Keratinocyte (primary cell): ENCODE results near the gene PRDM1. TPM values are rescaled to one million over a fixed set of nuclear protein-coding genes. Genes with fewer than 3 reads are reported as not detected.

Experiments
- DNase-seq: peaks from one replicate; pipeline ENCODE4 v3.0.0-alpha.2; 2011; ENCODE audit warnings: low read depth, missing footprints, low spot score
- FAIRE-seq: peaks from 2 replicates; lab custom pipeline; 2011; peaks lifted over from hg19 to GRCh38; lab: Jason Lieb, UNC
- H2AFZ ChIP-seq: 2 replicates; pipeline ENCODE4 v1.6.0; 2012; ENCODE audit warnings: low read length, control low read depth, inconsistent platforms; ENCODE audit not compliant: control insufficient read depth
- H3K27ac ChIP-seq: 2 replicates; pipeline ENCODE4 v1.5.1; 2011; ENCODE audit warnings: low read length; ENCODE audit not compliant: control insufficient read depth, insufficient read depth
- H3K27me3 ChIP-seq: 3 replicates; pipeline ENCODE4 v1.6.0; 2011; ENCODE audit warnings: low read length; ENCODE audit not compliant: control insufficient read depth, insufficient read depth; ENCODE audit errors: extremely low read depth
- H3K36me3 ChIP-seq, 2 experiments: 2 replicates in 1 of 2; 3 replicates in 1 of 2; pipeline ENCODE4 v1.5.1; 2011; ENCODE audit warnings: low read length in 2 of 2, mild to moderate bottlenecking in 1 of 2; ENCODE audit not compliant: control insufficient read depth in 2 of 2, insufficient read depth in 2 of 2; ENCODE audit errors: extremely low read depth in 1 of 2
- H3K4me1 ChIP-seq: 3 replicates; pipeline ENCODE4 v1.5.1; 2011; ENCODE audit warnings: low read length; ENCODE audit not compliant: control insufficient read depth, insufficient read depth; ENCODE audit errors: extremely low read depth
- H3K4me2 ChIP-seq: 3 replicates; pipeline ENCODE4 v1.6.0; 2011; ENCODE audit warnings: low read depth, low read length; ENCODE audit not compliant: control insufficient read depth, insufficient read depth; ENCODE audit errors: extremely low read depth
- H3K4me3 ChIP-seq, 3 experiments: fragments of 200-600 bp in 1 of 3; sonication (generic) in 1 of 3; 2 replicates in 2 of 3; 3 replicates in 1 of 3; pipeline ENCODE4 v1.5.1; 2011 to 2016; ENCODE audit warnings: low read length in 3 of 3, mild to moderate bottlenecking in 3 of 3, control low read depth in 2 of 3, inconsistent platforms in 1 of 3, low read depth in 1 of 3, mixed read lengths in 1 of 3, mixed run types in 1 of 3, moderate library complexity in 1 of 3; ENCODE audit not compliant: control insufficient read depth in 2 of 3, insufficient read depth in 2 of 3; ENCODE audit errors: extremely low read depth in 1 of 3
- H3K79me2 ChIP-seq: 2 replicates; pipeline ENCODE4 v1.6.0; 2012; ENCODE audit warnings: low read length; ENCODE audit not compliant: control insufficient read depth, insufficient read depth
- H3K9ac ChIP-seq: 3 replicates; pipeline ENCODE4 v1.6.0; 2011; ENCODE audit warnings: low read length; ENCODE audit not compliant: control insufficient read depth, insufficient read depth; ENCODE audit errors: extremely low read depth
- H3K9me1 ChIP-seq: 3 replicates; pipeline ENCODE4 v1.6.0; 2011; ENCODE audit warnings: low read length; ENCODE audit not compliant: control insufficient read depth, insufficient read depth; ENCODE audit errors: extremely low read depth
- H3K9me3 ChIP-seq: 2 replicates; pipeline ENCODE4 v1.5.1; 2012; ENCODE audit warnings: low read depth, low read length; ENCODE audit not compliant: control insufficient read depth
- H4K20me1 ChIP-seq: 3 replicates; pipeline ENCODE4 v1.6.0; 2011; ENCODE audit warnings: low read length; ENCODE audit not compliant: control insufficient read depth, insufficient read depth; ENCODE audit errors: extremely low read depth
- CTCF ChIP-seq, 3 experiments: IDR thresholded peaks in 1 of 3; conservative IDR thresholded peaks in 1 of 3; optimal IDR thresholded peaks in 1 of 3; 2 replicates in 2 of 3; 3 replicates in 1 of 3; pipeline versions ENCODE3 to v1.5.1; 2011; ENCODE audit warnings: low read length in 3 of 3, mild to moderate bottlenecking in 3 of 3, moderate library complexity in 2 of 3, control low read depth in 1 of 3, inconsistent platforms in 1 of 3; ENCODE audit not compliant: insufficient read depth in 2 of 3; ENCODE audit errors: extremely low read depth in 1 of 3
- EZH2 ChIP-seq: IDR thresholded peaks from one replicate; pipeline ENCODE4 v1.6.1; 2012; ENCODE audit warnings: inconsistent platforms, mild to moderate bottlenecking, low read length, moderate library complexity
- dilution Hi-C: fragments of 300-500 bp; cut with MboI; formaldehyde crosslinking; loops from one replicate; pipeline ENCODE4 v1.7.0; 2020; ENCODE audit warnings: low sequenced_read_pairs; ENCODE audit not compliant: extremely low pct_ligation_motif_present
- polyA plus RNA-seq, 5 experiments: library from polyadenylated mRNA; depleted of rRNA in 3 of 5; stranded (reverse) in 3 of 5; stranded (forward) in 1 of 5; unstranded in 1 of 5; fragments of >200 nt; gene quantifications; 1 replicate in 1 of 5; 2 replicates in 3 of 5; 3 replicates in 1 of 5; pipeline versions ENCODE4 v1.2.1 to v1.2.3, GENCODE V29; 2011 to 2012; ENCODE audit warnings: missing spikeins in 2 of 5, low read depth in 1 of 5, low replicate concordance in 1 of 5

The PRDM1 gene
- polyA plus RNA-seq, 1 donor (not counting 4 experiments of a cell fraction or from before 2014, with no cell fraction given): 6.7 TPM

- Histone ChIP-seq H3K79me2 (peaks cover 4% of the 10 kb centered on the region), H3K4me3 (no peak overlapping the region), H2AFZ (no peak overlapping the region), H3K9me3 (no peaks in the 10 kb centered on the region), H3K9ac (no peak overlapping the region), H3K27me3 (no peaks in the 10 kb centered on the region), H3K4me1 (peaks cover 33% of the 10 kb centered on the region), H3K27ac (no peak overlapping the region), H4K20me1 (no peaks in the 10 kb centered on the region), H3K4me2 (no peak overlapping the region), H3K36me3 (peaks cover 25 to 31% of the 10 kb centered on the region in 2 experiments), H3K9me1 (no peaks in the 10 kb centered on the region)
- no peak for TF ChIP-seq CTCF (optimal IDR thresholded peaks at IDR 0.05 in 1 of 3, IDR thresholded peaks at IDR 0.05 in 1 of 3, conservative IDR thresholded peaks at IDR 0.05 in 1 of 3; ENCODE audit: extremely low read depth in 1 of 3, insufficient read depth in 2 of 3, low read length in 3 of 3)
- TF ChIP-seq EZH2: no peak
- dilution Hi-C loops: no loop called here
- DNase-seq (no peak), FAIRE-seq (no peak)
Measured at GRCh38 chr6:106104941-106105340, 18.8 kb downstream of the PRDM1 start.

GRCh38 chr6:106105493-106105892 lies 19.4 kb downstream of the PRDM1 start:
- Histone ChIP-seq H3K27ac (no peak overlapping the region), H3K79me2 (peaks cover 4% of the 10 kb centered on the region), H3K36me3 (peaks cover 25 to 31% of the 10 kb centered on the region in 2 experiments), H3K9ac (no peak overlapping the region), H3K27me3 (no peaks in the 10 kb centered on the region), H3K4me2 (no peak overlapping the region), H3K4me1 (peaks cover 29% of the 10 kb centered on the region), H3K9me3 (no peaks in the 10 kb centered on the region), H3K9me1 (no peaks in the 10 kb centered on the region), H2AFZ (no peak overlapping the region), H4K20me1 (no peaks in the 10 kb centered on the region), H3K4me3 (no peak overlapping the region)
- TF ChIP-seq CTCF (optimal IDR thresholded peaks at IDR 0.05 in 1 of 3, IDR thresholded peaks at IDR 0.05 in 1 of 3, conservative IDR thresholded peaks at IDR 0.05 in 1 of 3; ENCODE audit: extremely low read depth in 1 of 3, insufficient read depth in 2 of 3, low read length in 3 of 3): no peak
- TF ChIP-seq EZH2: no peak
- DNase-seq (no peak), FAIRE-seq (no peak)
- dilution Hi-C loops: no loop called here
